ENCODE data around the gene MMS22L.

The MMS22L gene

DNA sequence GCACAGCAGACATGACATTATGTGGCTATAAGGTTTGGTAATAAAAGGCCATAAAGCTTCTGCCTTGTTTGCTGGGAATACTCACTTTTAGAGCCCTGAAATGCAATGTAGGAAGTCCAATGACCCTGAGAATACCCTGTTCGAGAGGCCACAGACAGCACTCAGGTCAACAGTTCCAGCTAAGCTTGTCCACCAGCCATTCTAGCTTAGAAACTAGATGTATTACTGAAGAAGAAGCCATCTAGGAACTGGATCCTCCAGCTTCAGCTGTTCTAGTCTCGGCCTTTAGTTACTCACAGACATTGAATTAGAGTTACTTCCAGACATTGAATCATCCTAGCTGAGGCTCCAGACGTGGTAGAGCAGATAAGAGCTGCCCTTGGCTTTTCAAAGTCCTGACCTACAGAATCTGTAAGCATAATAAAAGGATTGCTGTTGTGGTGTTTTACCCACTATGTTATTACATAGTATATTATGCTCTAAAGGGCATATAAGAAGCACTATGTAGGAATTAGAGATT is 84.9 kb downstream of the MMS22L start:
- no peak overlapping the region for H3K4me3 ChIP-seq (ENCODE audit: low read length, poor library complexity, severe bottlenecking)
- TF ChIP-seq, protein P1, sequence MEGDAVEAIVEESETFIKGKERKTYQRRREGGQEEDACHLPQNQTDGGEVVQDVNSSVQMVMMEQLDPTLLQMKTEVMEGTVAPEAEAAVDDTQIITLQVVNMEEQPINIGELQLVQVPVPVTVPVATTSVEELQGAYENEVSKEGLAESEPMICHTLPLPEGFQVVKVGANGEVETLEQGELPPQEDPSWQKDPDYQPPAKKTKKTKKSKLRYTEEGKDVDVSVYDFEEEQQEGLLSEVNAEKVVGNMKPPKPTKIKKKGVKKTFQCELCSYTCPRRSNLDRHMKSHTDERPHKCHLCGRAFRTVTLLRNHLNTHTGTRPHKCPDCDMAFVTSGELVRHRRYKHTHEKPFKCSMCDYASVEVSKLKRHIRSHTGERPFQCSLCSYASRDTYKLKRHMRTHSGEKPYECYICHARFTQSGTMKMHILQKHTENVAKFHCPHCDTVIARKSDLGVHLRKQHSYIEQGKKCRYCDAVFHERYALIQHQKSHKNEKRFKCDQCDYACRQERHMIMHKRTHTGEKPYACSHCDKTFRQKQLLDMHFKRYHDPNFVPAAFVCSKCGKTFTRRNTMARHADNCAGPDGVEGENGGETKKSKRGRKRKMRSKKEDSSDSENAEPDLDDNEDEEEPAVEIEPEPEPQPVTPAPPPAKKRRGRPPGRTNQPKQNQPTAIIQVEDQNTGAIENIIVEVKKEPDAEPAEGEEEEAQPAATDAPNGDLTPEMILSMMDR (conservative IDR thresholded peaks at IDR 0.05; ENCODE audit: low read length): no peak
- TF ChIP-seq EZH2phosphoT487 (IDR thresholded peaks at IDR 0.05; ENCODE audit: borderline replicate concordance): no peak
- no peak overlapping the region for H3K9ac ChIP-seq (ENCODE audit: low read depth, low read length, poor library complexity, severe bottlenecking)
- H3K27me3 ChIP-seq (ENCODE audit: insufficient read depth, low read length, poor library complexity, severe bottlenecking): no peaks in the 10 kb centered on the region
- no peaks in the 10 kb centered on the region; the same call in 1 of the 2 replicates for H3K79me2 ChIP-seq (ENCODE audit: insufficient read depth, low read length)
- H2AFZ ChIP-seq (ENCODE audit: low read length): no peak overlapping the region
- H4K20me1 ChIP-seq (ENCODE audit: insufficient read depth, low read length, poor library complexity, severe bottlenecking): no peaks in the 10 kb centered on the region
- no peaks in the 10 kb centered on the region for H3F3A ChIP-seq (ENCODE audit: low read depth)
- H3K9me2 ChIP-seq (replicated peaks; ENCODE audit: low read depth, low read length): no peaks in the 10 kb centered on the region
- H3K36me3 ChIP-seq (ENCODE audit: insufficient read depth, low read length): peaks cover 25% of the 10 kb centered on the region; the same call in 1 of the 2 replicates
- H3K4me1 ChIP-seq (ENCODE audit: insufficient read depth, low read length, poor library complexity, severe bottlenecking): peaks cover 5% of the 10 kb centered on the region
- H3K9me3 ChIP-seq (ENCODE audit: insufficient read depth, low read depth, low read length): no peaks in the 10 kb centered on the region
- no peak overlapping the region for H3K4me2 ChIP-seq (ENCODE audit: low read depth, low read length, poor library complexity, severe bottlenecking)

DNA sequence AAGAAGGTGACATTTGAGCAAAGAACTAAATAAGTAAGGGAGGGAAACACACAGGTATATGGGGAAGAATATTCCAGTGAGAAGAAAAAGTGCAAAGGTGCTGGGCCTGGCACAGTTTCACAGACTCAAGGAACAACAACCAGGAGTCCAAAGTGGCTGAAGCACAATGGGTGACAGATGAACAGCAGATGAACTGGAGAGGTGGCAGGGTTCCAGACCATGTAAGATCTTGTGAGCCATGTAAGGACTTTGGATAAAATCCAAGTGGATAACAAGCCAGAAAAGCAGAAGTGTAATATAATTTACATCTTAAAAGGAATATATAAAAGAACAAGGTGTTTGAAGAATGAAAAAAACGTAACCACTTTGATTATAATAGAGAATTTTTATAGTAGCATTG is 87.9 kb downstream of the MMS22L start:
- TF ChIP-seq, protein P1 (conservative IDR thresholded peaks at IDR 0.05; ENCODE audit: low read length): no peak
- TF ChIP-seq EZH2phosphoT487 (IDR thresholded peaks at IDR 0.05; ENCODE audit: borderline replicate concordance): no peak
- Histone ChIP-seq H4K20me1 (ENCODE audit: insufficient read depth, low read length, poor library complexity, severe bottlenecking) (no peaks in the 10 kb centered on the region), H2AFZ (ENCODE audit: low read length) (no peak overlapping the region)

DNA sequence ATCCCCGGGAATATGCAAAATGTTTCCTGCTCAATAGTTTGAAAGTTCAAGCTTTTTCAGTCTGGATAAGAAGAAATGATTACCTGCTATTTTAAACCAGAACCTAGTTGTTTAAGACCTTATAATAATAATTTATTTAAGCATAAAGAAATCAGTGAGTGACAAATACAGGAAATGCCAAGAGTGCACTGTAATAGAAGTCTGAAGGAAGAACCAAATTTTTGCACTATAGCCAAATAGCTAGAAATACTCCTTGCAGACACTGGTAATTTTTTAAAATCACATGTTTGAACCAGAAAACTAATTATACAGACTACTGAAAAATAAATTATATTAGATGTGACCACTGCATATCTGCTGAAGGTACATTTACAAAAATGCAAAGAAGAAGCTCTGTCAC is 93.2 kb downstream of the MMS22L start:
- Histone ChIP-seq H3K79me2 (ENCODE audit: insufficient read depth, low read length) (no peaks in the 10 kb centered on the region), H2AFZ (ENCODE audit: low read length) (no peak overlapping the region), H3K9me2 (replicated peaks; ENCODE audit: low read depth, low read length) (no peaks in the 10 kb centered on the region), H3K9me3 (ENCODE audit: insufficient read depth, low read depth, low read length) (no peaks in the 10 kb centered on the region), H4K20me1 (ENCODE audit: insufficient read depth, low read length, poor library complexity, severe bottlenecking) (no peaks in the 10 kb centered on the region), H3K4me3 (ENCODE audit: low read length, poor library complexity, severe bottlenecking) (no peak overlapping the region), H3K27me3 (ENCODE audit: insufficient read depth, low read length, poor library complexity, severe bottlenecking) (no peaks in the 10 kb centered on the region), H3K4me2 (ENCODE audit: low read depth, low read length, poor library complexity, severe bottlenecking) (no peak overlapping the region), H3K9ac (ENCODE audit: low read depth, low read length, poor library complexity, severe bottlenecking) (no peak overlapping the region), H3K36me3 (ENCODE audit: insufficient read depth, low read length) (peaks cover 10% of the 10 kb centered on the region; the same call in 1 of the 2 replicates), H3K4me1 (ENCODE audit: insufficient read depth, low read length, poor library complexity, severe bottlenecking) (no peaks in the 10 kb centered on the region), H3F3A (ENCODE audit: low read depth) (no peaks in the 10 kb centered on the region)
- TF ChIP-seq EZH2phosphoT487 (IDR thresholded peaks at IDR 0.05; ENCODE audit: borderline replicate concordance): no peak
- TF ChIP-seq, protein P1 (conservative IDR thresholded peaks at IDR 0.05; ENCODE audit: low read length): no peak

More for the DNA sequence above, 87.9 kb downstream of the MMS22L start:
- no peak overlapping the region for H3K9ac ChIP-seq (ENCODE audit: low read depth, low read length, poor library complexity, severe bottlenecking)
- H3K9me3 ChIP-seq (ENCODE audit: insufficient read depth, low read depth, low read length): no peaks in the 10 kb centered on the region
- no peaks in the 10 kb centered on the region for H3K27me3 ChIP-seq (ENCODE audit: insufficient read depth, low read length, poor library complexity, severe bottlenecking)
- H3F3A ChIP-seq (ENCODE audit: low read depth): no peaks in the 10 kb centered on the region
- H3K4me1 ChIP-seq (ENCODE audit: insufficient read depth, low read length, poor library complexity, severe bottlenecking): no peaks in the 10 kb centered on the region
- no peaks in the 10 kb centered on the region for H3K79me2 ChIP-seq (ENCODE audit: insufficient read depth, low read length)
- H3K4me3 ChIP-seq (ENCODE audit: low read length, poor library complexity, severe bottlenecking): no peak overlapping the region
- no peaks in the 10 kb centered on the region for H3K9me2 ChIP-seq (replicated peaks; ENCODE audit: low read depth, low read length)
- H3K4me2 ChIP-seq (ENCODE audit: low read depth, low read length, poor library complexity, severe bottlenecking): no peak overlapping the region
- peaks cover 21% of the 10 kb centered on the region; the same call in 1 of the 2 replicates for H3K36me3 ChIP-seq (ENCODE audit: insufficient read depth, low read length)
